ENCODE measurements around the gene LYSMD4.
"Not testable (repeated sequence)": the region's sequence is repeated elsewhere in the genome, so short reads cannot be mapped to it uniquely, and the experiment has no call there.

Gene LYSMD4

DNA sequence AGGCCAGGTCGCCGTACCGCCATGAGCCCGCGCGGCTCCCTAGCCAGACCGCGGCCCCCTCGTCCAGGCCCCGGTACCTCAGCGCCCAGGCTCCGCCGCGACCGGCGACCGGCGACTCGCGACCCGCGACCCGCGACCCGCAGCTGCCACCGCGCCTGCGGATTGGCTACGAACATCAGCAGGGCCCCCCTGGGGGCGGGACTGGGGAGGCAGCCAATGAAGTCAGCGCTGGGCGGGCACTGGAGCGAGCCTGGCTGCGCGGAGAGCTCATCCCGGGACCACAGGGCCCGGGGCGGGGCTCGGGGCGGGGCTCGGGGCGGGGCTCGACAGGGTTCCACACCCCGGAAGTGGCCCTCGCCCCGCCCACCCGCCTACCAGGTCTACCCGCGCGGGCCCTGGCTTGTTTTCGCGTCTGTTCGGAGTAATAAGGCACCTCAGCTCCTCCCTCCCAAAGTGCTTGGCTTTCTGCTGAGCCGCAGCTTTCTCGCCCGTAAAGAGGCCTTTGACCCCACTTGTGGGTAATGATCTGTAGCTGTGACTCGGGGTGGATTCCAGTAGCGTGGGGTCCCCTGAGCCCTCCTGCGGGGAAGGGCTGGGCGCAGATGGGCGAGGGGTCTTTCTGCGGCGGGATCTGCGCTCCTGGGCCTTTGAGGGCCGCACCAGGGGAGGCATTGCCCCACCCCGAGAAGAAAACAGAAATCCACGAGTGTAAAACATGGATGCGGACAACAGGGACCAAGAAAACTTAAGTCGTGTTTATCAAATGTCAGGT lies at the start of gene LYSMD4:
Gene LYSMD4, minus strand, starts transcription at position 170 of the 772 bp plus-strand sequence. CDS start 1,438 bp downstream, outside the sequence.
- peak; percentile 98 for DNase-seq

DNA sequence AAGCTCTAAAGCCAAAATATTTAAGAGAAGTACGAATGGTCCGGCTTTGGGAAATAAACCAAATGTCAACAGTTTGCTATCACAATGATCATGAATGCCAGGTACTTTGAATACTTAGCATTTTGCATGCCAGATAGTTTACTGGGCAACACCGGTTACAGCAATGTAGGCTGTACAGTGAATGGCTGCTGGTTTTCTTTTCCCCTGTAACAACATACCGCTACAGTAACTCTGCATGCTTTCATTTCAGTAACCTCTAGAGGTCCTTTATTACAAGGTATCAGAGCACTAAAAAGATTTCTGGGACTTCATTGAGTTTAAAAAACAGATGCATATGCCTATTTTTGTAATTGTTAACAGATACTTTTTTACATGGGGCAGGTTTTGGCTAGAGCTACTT lies 48.8 kb upstream of the LYSMD4 start:
- not testable (repeated sequence) for DNase-seq

DNA sequence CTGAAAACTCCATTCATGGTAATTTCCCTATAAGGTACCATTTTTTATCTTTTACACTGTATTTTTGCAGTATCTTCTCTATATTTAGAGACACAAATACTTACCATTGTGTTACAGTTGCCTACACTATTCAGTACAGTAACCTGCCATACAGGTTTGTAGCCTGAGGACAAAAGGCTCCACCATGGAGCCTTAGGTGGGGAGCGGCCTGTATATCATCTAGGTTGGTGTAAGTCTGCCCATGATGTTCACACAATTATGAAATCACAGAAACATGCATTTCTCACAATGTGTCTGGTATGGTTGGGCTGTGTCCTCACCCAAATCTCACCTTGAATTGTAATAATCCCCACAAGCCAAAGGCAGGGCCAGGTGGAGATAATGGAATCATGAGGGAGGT lies 43.9 kb upstream of the LYSMD4 start:
- DNase-seq, result no peak

DNA sequence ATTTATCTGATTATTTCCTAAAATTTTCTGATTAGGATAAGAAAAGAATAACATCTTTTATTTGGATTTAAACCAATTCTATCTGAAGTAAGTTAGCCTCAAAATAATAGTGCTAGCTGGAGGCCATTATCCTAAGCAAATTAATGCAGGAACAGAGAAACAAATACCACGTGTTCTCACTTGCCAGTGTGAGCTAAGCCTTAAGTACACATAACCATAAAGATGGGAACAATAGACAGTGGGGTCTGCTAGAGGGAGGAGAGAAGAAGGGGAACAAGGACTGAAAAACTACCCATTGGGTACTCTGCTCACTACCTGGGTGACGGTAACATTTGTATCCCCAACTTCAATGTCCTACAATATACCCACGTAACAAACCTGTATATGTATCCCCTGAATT lies 31.3 kb upstream of the LYSMD4 start:
- no peak for DNase-seq

DNA sequence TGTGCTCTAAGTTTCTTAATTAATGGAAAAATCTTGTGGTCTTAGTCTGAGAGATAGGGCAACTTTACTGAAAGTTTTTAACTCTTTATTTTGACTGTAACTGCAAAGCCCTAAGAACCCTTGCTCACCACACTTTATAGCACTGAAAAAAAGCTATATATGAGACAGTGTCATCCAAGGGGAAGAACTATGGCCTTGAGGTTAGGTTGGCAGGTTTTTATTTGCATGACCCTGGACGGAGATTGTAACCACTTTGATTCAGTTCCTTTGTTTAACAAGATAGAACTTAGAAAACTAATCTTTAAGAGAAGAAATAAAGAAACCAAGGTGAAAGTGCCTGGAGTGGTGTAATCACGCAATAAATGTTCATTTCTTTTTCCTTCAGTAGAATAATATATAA lies 30.6 kb upstream of the LYSMD4 start:
- DNase-seq, result no peak

DNA sequence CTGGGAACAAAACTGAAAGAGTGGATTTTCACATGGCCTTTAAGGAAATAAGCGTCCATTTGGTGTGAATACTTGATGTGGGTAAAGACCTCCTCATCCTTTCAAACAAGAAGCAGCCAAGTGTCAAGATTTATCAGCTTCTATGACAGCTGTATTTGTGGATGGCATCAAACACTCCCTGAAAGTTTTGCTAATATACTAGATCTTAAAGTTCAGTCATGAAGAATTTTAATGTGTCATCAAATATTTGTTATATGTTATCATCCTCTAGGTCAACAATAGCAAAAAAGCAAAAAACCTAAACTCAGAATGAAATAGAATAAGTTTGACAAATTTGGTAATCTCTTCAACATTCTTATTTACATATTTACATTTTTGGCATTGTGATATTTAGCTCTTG lies 29.1 kb upstream of the LYSMD4 start:
- no peak for DNase-seq

DNA sequence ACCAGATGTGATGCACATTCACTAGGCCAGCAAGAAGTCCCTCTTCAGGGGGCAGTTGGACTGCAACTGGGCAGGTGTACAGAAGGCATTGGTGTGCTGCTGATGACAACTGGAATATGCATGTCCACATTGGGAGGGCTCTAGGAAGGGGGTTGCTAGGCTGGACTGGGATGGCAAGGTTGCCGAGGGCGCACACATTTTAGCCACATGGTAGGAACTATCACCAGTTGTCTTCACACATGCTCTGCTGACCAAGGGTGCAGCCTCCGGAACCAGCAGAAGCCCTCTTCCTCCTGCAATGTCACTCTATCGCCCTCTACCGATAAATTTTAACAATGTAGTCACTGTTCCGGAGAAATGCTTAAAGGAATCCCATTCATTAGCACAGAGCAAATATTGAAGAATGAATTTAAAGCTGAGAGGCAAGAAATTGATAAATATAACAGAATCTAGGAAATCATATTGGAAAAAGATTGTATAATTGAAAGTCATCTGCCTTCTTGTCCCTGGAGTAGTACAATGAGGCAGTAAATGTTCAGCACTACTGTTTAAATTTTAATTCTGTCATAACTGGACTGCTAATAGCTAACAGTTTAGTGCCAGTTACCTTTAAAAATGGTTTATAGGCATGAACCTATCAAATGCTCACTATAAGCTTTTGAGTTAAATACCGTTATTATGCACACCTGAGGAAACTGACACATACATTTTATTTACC lies 22.6 kb upstream of the LYSMD4 start:
- DNase-seq, result no peak

DNA sequence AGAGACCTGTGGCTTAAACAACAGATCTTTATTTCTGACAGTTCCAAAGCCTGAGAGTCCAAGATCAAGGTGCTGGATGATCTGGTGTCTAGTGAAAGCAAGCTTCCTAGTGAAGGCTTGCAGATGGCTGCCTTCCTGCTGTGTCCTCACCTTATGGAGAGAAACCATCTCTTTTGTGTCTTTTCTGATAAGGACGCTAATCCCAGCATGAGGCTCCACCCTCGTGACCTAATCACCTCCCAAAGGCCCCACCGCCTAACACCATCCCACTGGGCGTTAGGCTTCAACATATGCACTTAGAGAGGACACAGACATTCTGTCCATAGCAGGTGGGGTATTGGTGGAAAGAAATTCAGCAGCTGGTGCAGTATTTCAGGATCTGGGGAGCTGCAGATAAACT lies 19.8 kb upstream of the LYSMD4 start:
- DNase-seq, result no peak

DNA sequence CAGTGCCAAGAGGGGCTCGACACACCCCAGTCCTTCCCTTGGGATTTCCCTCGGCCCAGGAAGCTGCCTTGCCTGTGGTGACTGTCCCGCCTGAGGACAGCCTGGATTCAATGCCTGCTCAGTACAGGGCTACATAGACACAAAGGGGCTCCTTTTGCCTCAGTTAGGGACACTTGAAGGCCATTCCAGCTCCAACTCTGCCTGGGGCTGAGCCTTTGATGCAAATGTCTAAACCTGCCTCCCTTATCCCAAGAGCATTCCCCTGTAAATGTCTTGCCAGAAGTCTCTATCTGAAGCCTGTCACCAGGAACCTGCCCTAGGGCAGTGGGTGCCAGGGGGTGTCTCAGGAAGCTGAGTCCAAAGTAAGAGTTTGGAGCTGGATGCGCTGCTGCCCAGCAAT lies 19.3 kb upstream of the LYSMD4 start:
- no peak for DNase-seq

DNA sequence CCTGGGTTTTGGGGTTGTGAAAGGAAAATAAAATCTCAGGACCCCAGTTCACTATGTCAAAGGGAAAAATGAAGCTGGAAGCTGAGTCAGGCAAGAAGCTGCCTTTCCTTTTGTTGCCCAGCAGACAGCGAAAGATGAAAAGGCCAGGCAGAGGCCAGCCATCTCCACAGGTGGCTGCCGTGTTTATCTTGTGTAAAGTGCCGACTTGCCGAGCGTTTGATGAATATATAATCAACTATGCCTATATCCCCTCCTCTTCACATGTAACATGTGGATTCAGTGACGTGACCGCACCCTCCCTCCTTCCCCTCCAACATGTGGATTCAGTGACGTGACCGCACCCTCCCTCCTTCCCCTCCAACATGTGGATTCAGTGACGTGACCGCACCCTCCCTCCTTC lies 17.1 kb upstream of the LYSMD4 start:
- DNase-seq, result not testable (repeated sequence)

DNA sequence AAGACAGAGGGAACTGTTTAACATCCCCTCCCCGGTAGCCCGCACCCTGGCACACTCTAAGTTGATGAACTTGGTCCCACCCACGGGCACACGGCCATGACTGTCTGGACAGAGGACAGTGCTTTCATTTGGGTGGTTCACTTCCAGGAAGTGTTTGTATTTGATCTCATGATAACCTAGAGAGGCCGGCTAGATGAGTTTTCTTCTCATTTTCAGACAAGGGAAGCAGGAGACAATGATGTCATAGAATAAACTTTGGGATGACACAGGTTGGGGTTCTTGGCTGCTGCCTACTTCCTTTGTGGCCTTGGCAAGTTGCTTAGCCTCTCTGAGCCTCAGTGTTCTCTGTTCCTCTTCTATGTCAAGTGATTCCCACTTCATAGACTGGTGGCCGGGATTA lies 16.1 kb upstream of the LYSMD4 start:
- DNase-seq, result no peak

DNA sequence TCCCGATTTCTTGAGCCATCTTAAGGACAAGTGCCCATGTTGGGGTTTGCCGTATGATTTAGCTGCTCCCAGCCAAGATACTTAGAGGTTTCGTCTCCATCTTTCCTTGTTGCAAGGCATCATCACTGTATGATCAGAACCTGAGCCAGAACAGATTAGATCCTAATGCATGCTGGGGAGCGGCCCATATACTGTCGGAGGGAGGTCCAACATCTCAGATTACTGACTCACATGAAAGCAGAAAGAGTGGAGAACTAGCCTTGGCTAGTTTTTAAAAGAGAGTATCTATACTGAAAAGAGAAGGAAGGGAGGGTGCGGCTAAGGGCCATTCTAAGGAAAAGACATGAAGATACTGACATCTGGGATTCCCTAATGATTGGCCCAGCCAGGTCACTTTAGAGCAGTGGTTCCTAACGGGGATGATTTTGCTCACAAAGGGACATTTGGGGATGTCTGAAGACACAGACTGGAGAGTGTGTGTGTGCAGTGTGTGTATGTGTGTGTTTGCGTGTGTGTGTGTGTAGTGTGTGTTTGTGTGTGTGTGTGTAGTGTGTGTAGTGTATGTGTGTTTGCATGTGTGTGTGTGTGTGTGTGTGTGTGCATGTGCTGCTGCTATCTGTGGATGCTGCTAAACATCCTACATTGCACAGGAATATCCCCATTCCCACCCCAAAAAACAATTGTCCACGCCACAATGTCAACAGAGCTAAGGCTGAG lies 12.3 kb upstream of the LYSMD4 start:
- no peak for DNase-seq

DNA sequence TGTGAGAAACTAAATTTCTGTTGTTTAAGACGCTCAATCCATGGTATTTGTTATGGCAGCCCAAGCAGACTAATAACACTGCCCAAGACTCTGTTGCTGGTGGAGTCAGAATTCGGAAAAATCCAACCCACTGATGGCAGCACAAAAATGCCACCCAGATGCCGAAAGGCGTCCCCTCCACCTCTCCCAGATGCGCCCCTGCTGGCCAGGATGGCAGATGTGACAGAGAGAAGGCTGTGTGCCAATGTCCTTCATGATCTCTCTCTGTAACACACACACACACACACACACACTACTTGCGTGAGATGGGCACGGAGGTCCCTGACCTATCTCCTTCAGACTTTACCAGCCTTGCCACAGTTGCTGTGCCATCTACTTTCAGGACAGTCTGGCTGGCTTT lies 10.9 kb upstream of the LYSMD4 start:
- DNase-seq, result no peak

DNA sequence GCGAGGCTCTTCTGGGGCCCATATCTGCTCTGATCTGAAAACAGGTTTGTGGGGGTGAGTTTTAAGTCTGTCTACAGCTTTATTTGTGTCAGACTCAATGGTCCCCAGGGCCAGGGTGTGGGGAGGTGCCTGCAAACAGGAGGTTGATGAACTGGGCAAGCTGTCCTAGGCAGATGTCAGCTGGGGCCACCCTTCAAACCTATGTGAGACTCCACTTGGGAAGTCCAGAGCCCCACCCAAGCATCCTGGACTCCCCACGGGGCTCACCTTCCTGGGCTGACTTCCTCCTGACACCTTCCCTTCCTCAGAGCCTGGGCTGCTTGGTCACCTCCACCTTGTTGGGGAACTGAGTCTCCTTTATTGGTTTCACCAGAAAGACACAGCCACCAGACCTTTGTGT lies 8.6 kb upstream of the LYSMD4 start:
- DNase-seq, result no peak

DNA sequence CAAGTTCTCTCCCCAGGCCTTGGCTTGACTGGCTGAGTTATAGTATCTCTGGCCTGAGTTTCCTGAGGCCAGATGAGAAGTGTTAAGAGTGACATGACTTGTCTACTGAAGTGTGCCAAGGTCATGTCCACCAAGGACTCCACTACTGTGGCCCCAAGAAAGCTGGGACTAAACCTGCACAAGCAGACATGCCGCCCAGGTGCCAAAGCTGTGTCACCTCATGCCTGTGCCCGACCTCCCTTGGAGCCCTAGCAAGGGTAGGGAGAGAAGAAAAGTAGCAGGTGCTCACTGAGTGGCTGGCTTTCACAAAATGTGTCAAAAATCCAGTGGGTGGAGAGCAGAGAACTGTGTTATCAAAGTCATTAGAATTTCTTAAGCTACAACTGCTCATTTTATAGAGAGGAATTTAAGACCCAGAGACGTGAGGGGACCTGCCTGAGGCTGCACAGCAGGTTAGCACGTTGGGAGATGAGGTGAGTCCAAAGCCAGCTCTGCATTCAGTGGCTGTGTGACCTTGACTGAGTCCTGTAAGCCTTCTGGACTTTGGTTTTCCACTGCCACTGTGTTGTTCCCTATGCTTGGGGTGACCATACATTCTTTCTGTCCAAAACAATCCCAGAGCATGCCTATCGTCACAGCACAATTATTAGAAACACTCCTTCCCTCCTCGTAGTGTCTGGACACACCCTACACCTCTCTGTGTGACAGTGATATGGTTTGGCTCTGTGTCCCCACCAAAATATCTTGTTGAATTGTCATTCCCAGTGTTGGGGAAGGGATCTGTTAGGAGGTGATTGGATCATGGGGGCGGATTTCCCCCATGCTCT lies 5.0 kb upstream of the LYSMD4 start:
- DNase-seq, result no peak

DNA sequence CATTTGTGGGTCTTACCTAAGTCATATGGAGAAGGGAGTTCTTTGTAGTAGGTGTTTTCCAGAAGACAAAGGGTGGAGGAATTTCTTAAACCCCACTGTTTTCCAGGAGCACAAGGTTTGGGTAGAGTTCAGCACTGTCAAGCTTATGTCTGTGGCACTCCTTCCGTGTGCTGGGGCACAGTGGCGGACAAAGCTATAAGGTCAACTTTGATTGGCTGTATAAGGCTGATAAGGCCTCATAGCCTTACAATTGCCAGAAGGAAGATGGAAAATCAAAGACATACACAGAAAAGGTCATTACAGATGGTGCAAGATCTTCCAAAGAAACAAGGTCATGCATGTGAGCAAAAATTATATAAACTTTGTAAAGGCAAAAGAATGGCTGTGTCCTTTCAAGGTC lies 3.5 kb upstream of the LYSMD4 start:
- DNase-seq, result no peak

DNA sequence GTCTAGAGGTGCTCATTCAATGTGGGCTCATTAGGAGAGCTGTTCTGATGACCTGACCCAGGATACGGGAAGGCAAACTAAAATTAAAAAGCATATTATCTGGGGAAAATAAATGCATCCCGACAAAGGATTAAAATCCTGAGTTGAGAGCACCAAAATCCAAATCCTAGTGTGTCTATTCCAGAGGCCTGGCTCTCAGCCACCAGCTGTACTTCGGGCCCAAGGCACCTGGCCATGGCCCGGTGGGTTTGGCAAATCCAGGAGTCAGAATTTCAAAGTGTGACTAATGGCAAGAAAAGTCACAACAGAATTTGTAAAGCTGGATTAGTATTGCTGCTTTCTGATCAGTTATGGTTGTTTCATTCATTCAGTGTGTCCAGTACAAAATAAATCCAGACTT lies 2.6 kb upstream of the LYSMD4 start:
- DNase-seq, result no peak

DNA sequence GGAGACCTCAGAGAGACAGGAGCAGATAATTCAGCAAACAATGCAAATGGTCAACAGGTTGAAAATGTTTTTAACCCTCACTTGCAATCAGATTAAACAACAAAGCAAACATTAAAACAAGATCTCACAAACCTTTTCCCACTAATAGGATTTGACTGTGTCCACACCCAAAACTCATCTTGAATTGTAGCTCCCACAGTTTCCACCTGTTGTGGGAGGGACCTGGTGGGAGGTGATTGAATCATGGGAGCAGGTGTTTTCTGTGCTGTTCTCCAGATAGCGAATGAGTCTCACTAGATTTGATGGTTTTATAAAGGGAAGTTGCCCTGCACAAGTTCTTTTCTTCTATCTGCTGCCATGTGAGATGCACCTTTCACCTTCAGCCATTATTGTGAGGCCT lies 1.3 kb upstream of the LYSMD4 start:
- no peak for DNase-seq

DNA sequence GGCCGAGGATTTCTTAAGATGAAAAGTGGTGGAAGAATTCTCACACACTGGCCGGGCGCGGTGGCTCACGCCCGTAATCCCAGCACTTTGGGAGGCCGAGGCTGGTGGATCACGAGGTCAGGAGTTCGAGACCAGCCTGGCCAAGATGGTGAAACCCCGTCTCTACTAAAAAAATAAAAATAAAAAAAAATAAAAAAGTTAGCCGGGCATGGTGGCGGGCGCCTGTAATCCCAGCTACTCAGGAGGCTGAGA lies 729 bp upstream of the LYSMD4 start:
- not testable (repeated sequence) for DNase-seq

DNA sequence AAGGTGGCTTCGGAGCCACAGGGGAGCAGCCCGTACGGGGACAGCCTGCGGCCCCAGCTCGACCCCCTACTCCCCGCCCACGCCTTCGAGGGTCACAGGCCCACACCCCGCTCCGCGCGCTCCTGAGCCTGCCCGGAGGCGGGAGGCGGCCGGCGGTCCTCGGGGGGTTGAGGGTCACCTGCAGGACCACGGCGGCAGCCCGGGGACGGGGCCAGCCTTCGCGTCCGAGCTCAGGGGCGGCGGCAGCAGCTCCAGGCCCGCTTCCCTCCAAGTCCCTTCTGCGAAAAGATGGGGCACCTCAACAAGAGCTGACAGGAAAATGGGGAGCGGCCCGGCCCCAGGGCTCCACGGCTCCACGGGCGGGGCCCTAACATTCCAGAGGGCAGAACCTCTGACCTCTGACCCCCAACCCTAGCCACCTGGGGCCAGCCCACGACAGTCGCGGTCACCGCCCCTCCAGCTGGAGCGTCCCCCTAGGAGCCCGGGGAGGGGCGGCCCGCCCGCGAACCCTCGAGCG lies 428 bp downstream of the LYSMD4 start:
- no peak for DNase-seq

DNA sequence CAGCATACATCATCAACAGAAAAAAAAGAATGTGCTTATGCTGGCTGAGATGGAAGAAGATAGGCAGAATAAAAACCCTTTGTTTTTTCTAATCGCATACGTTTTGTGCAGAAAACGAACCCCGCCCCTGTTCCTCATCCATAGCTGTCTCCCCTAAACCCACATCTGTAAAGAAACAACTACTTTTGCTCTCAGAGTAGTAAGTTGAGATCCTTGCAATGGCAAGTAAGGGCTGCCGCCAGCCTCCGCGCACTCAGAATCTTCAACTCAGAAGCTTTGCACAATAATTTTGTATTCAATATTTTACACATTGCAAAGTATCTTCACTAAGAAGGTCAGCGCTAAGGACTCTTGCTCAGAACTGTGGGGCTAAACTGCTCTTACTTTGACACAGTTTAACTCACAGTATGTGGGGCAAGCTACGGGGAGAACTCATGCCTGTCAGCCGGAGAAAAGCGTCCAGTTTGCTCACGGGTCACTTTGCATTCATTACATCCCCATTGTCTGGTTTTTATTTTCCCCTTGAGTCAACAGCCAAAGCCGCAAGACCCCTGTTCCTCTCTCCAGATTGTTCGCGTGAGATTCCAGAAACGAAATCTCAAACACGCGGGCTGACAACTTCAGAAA lies 1.0 kb downstream of the LYSMD4 start:
- DNase-seq, result no peak

DNA sequence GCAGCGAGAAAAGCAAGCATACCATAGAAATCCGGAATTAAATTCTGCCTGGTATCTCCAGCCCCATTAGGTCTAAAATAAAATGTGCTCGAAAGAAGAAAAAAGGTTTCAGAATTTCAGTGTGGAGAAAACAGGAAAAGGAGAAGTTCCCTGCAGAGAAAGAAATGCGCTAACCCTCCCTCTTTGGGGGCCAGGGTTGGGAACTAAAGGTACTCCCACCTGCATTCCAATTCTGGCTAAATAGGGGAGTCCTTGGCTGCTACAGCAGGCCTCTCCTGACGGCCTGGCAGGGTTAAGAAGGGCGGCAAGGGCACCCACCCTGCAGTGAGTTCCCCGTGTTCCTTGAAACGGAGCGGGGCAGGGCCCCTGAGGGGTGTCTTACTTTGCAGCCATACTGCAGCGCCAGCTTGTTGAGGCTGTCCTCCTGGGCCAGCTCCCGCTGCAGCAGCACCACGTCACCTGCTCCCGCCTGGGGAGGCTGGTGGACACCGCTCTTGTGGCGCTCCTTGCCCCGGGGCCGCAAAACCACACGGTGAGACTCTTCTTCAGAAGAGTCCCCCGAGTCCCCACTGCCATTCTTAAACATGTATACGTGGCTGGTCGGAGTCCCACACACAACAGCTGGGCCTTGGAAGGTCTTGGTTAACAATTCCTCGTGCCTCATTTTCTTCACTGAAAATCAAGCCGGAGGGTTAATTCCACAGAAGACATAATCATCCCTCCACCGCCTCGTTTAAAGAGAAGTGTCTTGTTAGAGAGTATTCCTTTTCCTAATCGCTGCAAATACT lies 1.7 kb downstream of the LYSMD4 start:
- no peak for DNase-seq
